SK-N-MC (cell line): ENCODE results near the gene SPATA31A3.
"Not testable (repeated sequence)": the region's sequence is repeated elsewhere in the genome, so short reads cannot be mapped to it uniquely, and the experiment has no call there.

Experiments
- DNase-seq: peaks from one replicate; pipeline ENCODE4 v3.0.0-alpha.2; 2011; ENCODE audit warnings: low read depth, low spot score
- H3K27ac ChIP-seq: fragments of 200-600 bp; sonication (generic); 2 replicates; pipeline ENCODE4 v1.5.1; 2016; ENCODE audit warnings: mixed run types
- H3K36me3 ChIP-seq: fragments of 200-600 bp; sonication (generic); 2 replicates; pipeline ENCODE4 v1.6.1; 2017; ENCODE audit warnings: antibody characterized with exemption, low read length, mixed read lengths; ENCODE audit not compliant: insufficient read depth
- H3K4me3 ChIP-seq: fragments of 200-600 bp; sonication (generic); 2 replicates; pipeline ENCODE4 v1.5.1; 2016
- H3K9ac ChIP-seq: fragments of 200-600 bp; sonication (generic); 2 replicates; pipeline ENCODE4 v1.8.0; 2017; ENCODE audit warnings: mixed run types, mixed read lengths; ENCODE audit not compliant: insufficient read length
- H3K9me3 ChIP-seq: fragments of 200-600 bp; sonication (generic); 2 replicates; pipeline ENCODE4 v1.6.1; 2017; ENCODE audit warnings: low read depth, mild to moderate bottlenecking, antibody characterized with exemption, low read length, moderate library complexity, mixed read lengths

SPATA31A3 gene

DNA sequence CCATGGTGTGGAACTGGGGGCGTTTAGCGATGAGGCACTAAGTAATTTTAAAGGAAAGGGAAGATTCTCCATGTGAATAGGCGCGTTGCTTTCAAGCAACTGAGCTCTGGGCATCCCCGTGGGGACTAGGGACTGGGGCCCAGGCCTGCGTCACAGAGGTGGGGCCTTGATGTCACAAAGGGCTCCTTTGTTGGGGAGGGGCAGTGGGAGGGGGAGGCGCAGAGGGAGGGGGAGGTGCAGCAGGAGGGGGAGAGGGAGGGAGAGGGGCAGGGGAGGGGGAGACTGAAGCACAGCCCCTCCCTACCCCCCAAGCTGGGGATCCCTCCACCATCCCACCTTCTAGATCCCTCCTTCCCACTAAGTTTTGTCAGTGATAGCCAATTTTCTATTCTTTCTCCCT lies at the start of gene SPATA31A3:
SPATA31A3 (minus strand) TSS at position 101 of the 400 bp plus-strand sequence; CDS start at position 72, 29 bp downstream.
- DNase-seq, H3K36me3 ChIP-seq, H3K4me3 ChIP-seq: not testable (repeated sequence)

DNA sequence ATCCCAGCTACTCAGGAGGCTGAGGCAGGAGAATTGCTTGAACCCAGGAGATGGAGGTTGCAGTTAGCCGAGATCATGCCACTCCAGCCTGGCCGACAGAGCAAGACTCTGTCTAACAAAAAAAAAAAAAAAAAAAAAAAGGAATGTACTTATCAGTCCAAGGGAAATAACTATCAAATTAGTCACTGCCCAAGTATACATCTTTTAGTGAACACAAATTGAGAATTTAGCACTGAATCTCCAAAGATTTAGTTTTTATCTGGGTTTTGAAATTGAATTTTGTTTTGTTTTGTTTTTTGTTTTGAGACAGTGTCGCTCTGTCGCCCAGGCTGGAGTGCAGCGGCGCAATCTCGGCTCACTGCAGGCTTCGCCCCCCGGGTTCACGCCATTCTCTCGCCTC lies 39.8 kb downstream of the SPATA31A3 start:
- not testable (repeated sequence) for DNase-seq, H3K4me3 ChIP-seq, H3K9ac ChIP-seq, H3K36me3 ChIP-seq, H3K9me3 ChIP-seq, H3K27ac ChIP-seq

More for the DNA sequence above, at the start of gene SPATA31A3:
- not testable (repeated sequence) for H3K27ac ChIP-seq, H3K9me3 ChIP-seq, H3K9ac ChIP-seq

DNA sequence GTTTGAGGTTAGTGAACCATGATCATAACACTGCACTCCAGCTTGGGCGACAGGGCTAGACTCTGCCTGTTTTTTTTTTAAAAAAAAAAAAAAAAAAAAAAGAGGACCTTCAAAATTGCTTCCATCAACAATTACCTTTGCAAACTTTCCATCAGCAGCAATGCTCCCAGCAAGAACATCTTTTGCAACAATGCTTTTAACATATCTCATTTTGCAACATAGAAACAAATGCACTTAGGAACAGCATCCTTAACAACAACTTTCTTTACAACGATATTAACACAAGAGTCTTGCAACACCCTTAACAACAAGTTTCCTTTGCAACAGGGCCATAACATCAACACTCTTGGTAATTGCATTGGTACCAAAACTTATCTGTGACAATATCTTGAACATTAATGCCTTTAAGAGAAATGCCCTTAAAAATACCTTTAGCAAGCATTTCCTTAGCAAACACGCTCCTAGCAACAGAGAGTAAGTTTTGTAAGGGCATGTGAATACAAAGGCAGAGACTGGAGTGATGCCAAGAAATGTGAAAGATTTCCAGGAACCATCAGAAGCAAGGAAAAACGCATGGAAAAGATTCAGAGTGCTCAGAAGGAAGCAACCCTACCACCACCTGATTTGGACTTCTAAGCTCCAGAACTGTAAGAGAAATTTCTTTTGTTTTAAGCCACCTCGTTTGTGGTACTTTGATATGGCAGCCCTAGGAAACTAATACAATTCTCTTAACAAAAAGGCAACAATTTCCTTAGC lies 49.8 kb downstream of the SPATA31A3 start:
- DNase-seq, H3K4me3 ChIP-seq, H3K9ac ChIP-seq, H3K9me3 ChIP-seq, H3K27ac ChIP-seq, H3K36me3 ChIP-seq: not testable (repeated sequence)

DNA sequence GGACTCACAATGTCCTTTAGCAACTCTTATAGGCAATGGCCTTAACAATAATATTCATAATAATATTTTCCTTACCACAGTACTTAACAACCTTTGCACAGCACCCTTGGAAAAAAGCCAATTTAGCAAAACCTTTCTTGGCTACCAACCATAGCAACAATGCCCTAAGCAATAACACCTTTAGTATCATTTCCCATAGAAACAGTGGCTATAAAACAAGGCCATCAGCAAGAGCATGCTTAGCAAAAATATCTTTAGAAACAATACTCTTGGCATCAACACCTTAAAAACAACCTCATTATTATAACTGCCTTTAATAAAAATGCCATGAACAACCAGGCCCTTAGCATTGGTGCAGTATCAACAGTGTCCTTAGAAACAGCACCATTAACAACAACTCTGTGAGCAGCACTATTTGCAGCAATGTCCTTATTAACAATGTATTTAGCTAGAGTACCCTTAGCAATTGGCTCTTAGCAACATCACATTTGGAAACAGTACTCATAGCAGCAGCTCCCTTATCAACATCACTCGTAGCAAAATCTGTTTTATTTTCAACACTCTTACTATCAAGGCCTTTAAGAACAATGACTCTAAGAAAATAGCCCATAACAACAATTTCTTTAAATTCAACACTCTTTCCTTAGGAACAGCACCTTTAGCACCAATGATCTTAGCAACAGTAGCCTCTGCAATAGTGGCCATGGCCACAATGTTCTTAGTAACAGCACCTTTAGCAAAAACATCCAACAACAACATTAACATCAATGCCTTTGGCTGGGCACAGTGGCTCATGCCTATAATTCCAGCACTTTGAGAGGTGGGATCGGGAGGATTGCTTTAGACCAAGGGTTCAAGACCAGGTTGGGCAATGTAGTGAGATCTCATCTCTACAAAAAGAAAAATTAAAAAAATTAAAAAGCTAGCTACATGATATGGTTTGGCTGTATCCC lies 52.2 kb downstream of the SPATA31A3 start:
- not testable (repeated sequence) for DNase-seq, H3K4me3 ChIP-seq, H3K9ac ChIP-seq, H3K9me3 ChIP-seq, H3K27ac ChIP-seq, H3K36me3 ChIP-seq

DNA sequence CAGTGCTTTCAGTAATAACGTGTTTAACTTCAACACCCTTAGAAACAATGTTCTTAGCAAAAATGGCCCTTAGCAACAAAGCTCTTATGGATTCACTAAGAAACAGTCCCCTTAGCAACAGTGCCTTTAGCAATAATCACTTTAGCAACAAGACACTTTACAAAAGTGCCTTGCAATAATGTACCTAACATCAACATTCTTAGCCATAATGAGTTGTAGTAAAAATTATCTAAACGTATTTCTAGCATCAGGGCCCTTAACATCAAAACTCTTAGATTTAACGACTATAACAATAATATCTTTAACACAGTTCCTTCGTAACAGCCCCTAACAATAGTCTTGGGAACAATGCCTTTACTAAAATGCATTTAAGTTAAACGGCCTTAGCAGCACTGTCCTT lies 54.0 kb downstream of the SPATA31A3 start:
- H3K36me3 ChIP-seq, H3K27ac ChIP-seq: not testable (repeated sequence)

DNA sequence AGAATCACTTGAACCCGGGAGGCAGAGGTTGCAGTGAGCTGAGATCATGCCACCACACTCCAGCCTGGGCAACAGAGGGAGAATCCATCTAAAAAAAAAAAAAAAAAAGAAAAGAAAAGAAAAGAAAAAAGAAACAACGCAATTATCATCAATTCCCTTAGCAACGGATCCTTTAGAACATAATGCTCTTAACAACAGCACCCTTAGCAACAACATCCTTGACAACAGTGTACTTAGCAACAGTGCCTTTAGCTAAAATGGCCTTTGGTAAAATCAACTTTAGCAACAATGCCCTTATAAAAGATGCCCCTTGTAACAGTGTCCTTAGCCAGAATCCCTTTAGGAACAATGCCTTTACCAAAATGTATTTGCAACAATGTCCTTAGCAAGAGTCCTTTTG lies 54.7 kb downstream of the SPATA31A3 start:
- H3K9me3 ChIP-seq, H3K27ac ChIP-seq, H3K9ac ChIP-seq, DNase-seq, H3K4me3 ChIP-seq, H3K36me3 ChIP-seq: not testable (repeated sequence)

More for the DNA sequence above, 54.0 kb downstream of the SPATA31A3 start:
- DNase-seq, H3K9ac ChIP-seq, H3K9me3 ChIP-seq, H3K4me3 ChIP-seq: not testable (repeated sequence)
